Measurements from ENCODE around the gene MOGAT2.

MOGAT2 gene

GRCh38 chr11:75706260-75706729 is 11.3 kb upstream of the MOGAT2 start:
- peak; percentile 84 for ATAC-seq
- H3K4me3 Mint-ChIP-seq: no peak overlapping the region
- H3K36me3 Mint-ChIP-seq: no peaks in the 10 kb centered on the region
- H3K27me3 Mint-ChIP-seq: peaks cover 7% of the 10 kb centered on the region
- peaks cover 14% of the 10 kb centered on the region for H3K4me1 Mint-ChIP-seq
- H3K27ac Mint-ChIP-seq: peak overlapping the region; percentile 43
- no peaks in the 10 kb centered on the region for H3K9me3 Mint-ChIP-seq

DNA sequence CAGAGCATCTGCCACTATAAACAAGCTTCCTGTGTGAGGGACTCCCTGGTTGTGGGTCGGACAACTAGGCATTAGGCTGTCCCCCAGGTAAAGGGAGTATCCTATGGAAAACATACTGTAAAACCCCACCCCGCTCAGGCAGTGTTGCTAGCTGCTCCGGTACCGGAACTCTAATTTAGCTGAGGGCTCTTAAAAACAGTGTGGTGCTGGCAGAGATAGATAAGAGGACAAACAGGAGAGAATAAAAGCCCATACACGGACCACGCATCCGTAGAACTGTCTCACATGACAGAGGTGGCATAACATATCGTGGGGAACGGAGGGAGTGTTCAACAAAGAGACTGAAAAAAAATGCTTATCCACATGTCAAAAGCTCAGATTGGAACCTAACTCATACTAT is 3.4 kb upstream of the MOGAT2 start:
- Mint-ChIP-seq H3K27ac (no peak overlapping the region), H3K4me1 (peaks cover 7% of the 10 kb centered on the region), H3K9me3 (no peaks in the 10 kb centered on the region), H3K36me3 (no peaks in the 10 kb centered on the region), H3K27me3 (no peaks in the 10 kb centered on the region), H3K4me3 (no peak overlapping the region)
- no peak for ATAC-seq

DNA sequence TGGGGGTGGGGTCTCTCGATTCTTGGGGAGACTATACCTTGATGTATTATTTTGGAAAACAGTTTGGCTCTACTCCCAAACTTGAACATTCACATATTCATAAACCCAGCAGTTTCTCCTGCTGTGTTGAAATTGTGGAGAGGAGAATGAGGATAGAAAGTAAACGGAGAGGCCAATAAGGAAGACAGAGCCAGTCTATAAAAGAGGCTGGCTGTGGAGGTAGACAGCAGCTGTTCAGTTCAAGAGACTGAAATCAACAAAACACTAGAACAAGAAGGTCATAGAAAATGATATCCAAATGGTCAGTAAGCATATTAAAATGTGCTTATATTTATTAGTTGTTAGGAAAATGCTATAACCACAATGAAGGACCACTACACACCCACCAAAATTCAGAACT is 1.9 kb upstream of the MOGAT2 start:
- no peaks in the 10 kb centered on the region for H3K36me3 Mint-ChIP-seq
- no peak for ATAC-seq
- H3K9me3 Mint-ChIP-seq: no peaks in the 10 kb centered on the region
- H3K4me1 Mint-ChIP-seq: peaks cover 8% of the 10 kb centered on the region
- H3K4me3 Mint-ChIP-seq: no peak overlapping the region
- H3K27me3 Mint-ChIP-seq: no peaks in the 10 kb centered on the region
- no peak overlapping the region for H3K27ac Mint-ChIP-seq

DNA sequence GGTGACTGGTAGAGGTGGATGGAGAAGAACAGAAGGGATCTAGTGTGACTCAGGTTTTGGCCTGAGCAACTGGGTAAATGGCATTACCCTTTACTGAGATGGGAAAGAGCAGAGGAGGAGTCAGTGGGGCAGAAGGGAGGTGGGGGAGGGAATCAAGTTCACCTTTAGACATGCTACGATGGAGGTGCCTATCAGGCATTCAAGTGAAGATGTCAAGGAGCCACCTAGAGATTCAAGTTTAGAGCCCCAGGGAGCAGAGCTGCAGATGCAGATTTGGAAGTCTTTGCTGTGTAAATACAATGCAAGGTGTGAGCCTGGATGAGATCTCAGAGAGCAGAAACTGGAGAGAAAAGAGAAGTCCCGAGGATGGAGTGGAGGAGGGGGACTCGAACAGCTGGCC is 979 bp upstream of the MOGAT2 start:
- Mint-ChIP-seq H3K36me3 (no peaks in the 10 kb centered on the region), H3K4me3 (no peak overlapping the region), H3K4me1 (peaks cover 8% of the 10 kb centered on the region), H3K27me3 (no peaks in the 10 kb centered on the region), H3K9me3 (no peaks in the 10 kb centered on the region), H3K27ac (no peak overlapping the region)
- ATAC-seq: no peak

DNA sequence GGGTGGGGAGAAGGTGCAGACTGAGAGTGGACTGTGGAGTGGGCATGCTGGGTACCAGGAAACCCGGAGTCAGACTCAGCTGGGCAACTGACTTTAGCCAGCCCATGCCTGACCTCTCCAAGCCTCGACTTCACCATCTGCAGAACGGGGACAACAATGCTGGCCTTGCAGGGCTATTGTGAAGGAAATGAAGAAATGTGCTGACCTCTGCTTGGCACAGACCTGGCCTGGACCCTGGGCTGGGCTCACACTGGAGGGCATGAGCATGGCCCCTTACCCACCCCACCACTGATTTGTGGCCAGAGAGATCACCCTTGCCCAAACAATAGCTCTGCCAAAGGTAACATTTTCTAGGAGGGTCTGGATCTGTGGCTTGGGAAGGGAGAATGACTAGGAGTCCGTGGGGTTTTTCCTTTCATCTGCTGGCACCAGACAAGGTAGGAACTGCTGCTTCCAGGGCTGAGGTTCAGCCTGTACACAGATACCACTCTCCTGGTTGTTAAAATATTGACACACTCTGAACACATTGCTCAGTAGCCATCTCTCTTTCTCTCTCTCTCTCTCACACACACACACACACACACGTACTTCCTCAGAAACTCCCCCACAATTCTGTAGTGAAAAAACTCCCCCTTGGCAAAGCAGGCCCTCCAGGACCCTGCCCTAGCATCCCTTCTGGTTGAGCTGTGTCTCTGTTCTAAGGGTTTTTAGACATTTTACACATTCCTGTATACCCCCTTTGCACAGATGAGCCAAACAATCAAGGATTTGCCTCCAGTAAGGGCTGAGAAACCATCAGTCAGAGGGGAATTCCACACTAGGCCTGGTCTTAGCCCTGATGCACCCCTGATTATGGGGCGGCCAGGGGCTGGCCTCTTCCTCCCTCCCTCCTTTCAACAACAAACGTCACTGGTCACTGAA is 1.0 kb downstream of the MOGAT2 start:
- Mint-ChIP-seq H3K36me3 (no peaks in the 10 kb centered on the region), H3K9me3 (no peaks in the 10 kb centered on the region), H3K27ac (peak overlapping the region; percentile 41), H3K4me1 (peaks cover 15% of the 10 kb centered on the region), H3K27me3 (no peaks in the 10 kb centered on the region), H3K4me3 (no peak overlapping the region)
- peak; percentile 32 for ATAC-seq

DNA sequence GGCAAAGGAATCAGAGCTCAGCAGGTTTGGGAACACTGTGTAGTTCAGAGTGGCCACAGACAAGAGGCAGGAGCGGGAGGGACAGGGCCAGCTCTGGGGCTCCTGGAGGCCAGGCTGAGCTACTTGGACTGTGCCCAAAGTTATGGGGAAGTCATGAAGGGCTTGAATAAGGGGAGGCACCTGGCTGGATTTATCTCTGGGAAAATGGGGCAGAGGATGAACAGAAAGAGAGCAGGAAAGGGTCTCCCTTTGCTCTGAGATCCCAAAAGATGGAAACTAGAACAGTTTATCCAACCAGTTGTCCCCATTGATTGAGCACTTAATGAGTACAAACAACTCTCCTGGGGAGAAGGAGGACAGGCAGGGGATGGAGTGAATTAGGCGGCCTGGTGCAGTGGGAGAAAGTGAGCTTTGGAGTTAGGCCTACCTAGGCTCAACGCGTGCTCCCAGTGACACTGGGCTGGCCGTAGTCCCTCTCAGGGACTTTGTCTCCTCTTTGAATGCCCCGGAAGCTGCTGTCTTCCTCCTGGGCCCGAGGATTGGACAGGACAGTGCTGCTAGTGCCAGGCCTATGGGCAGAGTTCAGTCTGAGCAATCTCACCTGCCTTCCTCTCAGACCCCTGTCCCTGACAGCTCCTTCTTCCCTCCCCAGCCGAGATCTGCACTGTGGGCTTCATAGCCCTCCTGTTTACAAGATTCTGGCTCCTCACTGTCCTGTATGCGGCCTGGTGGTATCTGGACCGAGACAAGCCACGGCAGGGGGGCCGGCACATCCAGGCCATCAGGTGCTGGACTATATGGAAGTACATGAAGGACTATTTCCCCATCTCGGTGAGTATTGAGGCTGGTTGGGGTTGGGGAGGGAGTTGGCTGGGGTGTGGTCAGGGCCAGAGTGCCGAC is 2.0 kb downstream of the MOGAT2 start:
- Mint-ChIP-seq H3K9me3 (no peaks in the 10 kb centered on the region), H3K27me3 (no peaks in the 10 kb centered on the region), H3K4me3 (no peak overlapping the region), H3K36me3 (no peaks in the 10 kb centered on the region), H3K4me1 (peaks cover 15% of the 10 kb centered on the region), H3K27ac (peak overlapping the region; percentile 41)
- no peak for ATAC-seq

- Mint-ChIP-seq H3K27ac (no peak overlapping the region), H3K36me3 (no peaks in the 10 kb centered on the region), H3K27me3 (no peaks in the 10 kb centered on the region), H3K9me3 (no peaks in the 10 kb centered on the region), H3K4me1 (peaks cover 15% of the 10 kb centered on the region), H3K4me3 (no peak overlapping the region)
- ATAC-seq: no peak
Measured at GRCh38 chr11:75720639-75721038, 3.0 kb downstream of the MOGAT2 start.

DNA sequence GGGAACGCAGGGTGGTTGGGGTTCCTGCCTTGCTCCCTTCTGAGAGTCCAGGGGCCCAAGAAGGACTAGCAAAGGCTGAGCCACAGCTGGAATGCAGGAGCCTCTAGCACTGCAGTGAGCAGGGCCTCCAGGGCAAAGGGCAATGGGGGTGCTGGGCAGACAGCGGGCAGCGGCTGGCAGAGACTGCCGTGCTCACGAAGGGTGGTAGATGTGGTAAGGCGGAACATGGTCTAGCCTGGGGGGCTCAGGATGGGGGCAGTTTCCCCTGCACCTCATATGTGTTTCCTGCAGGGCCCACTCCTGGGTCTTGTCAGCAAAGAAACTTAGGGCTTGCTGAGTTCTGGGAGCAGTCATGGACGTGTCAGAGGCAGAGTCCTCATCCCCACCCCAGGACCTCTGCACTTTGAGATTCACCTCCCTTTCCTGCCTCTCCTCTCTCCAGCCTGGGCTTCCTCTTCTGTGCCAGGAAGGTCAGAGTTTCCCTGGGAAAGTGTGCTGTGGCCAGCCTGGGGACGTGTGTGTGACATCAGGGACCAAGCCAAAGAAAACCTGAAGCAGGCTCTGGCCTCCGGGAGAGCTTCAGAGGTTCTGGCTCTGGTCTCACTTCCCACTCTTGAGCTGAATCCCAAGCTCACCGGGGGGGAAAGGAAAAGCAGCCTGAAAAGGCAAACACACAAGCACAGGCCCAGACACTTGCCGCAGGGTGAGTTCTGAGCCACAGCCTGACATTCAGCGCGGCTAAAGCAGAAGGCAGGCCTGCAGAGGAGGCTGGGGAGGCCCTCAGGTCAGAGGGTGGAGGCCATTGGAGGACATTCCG is 4.4 kb downstream of the MOGAT2 start:
- no peak overlapping the region for H3K4me3 Mint-ChIP-seq
- H3K27ac Mint-ChIP-seq: no peak overlapping the region
- H3K36me3 Mint-ChIP-seq: no peaks in the 10 kb centered on the region
- no peak for ATAC-seq
- peaks cover 15% of the 10 kb centered on the region for H3K4me1 Mint-ChIP-seq
- H3K27me3 Mint-ChIP-seq: no peaks in the 10 kb centered on the region
- H3K9me3 Mint-ChIP-seq: no peaks in the 10 kb centered on the region

DNA sequence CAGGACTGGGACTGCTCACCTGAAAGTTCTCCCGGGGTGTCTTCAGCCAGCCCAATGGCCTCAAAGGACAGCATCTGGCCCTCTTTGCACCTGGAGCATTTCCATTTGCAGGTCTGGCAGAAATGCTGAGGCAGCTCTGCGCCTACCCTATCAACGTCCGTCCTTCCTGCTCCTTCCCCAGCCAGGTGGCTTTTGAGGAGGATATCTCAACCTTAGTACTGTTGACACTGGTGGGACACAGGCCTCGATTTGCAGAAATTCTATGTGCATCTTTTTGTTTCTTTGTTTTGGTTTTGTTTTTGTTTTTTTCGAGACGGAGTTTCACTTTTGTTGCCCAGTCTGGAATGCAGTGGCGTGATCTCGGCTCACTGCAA is 5.0 kb downstream of the MOGAT2 start:
- H3K9me3 Mint-ChIP-seq: no peaks in the 10 kb centered on the region
- H3K4me1 Mint-ChIP-seq: peaks cover 15% of the 10 kb centered on the region
- no peak overlapping the region for H3K4me3 Mint-ChIP-seq
- no peaks in the 10 kb centered on the region for H3K36me3 Mint-ChIP-seq
- no peaks in the 10 kb centered on the region for H3K27me3 Mint-ChIP-seq
- H3K27ac Mint-ChIP-seq: no peak overlapping the region
- no peak for ATAC-seq

DNA sequence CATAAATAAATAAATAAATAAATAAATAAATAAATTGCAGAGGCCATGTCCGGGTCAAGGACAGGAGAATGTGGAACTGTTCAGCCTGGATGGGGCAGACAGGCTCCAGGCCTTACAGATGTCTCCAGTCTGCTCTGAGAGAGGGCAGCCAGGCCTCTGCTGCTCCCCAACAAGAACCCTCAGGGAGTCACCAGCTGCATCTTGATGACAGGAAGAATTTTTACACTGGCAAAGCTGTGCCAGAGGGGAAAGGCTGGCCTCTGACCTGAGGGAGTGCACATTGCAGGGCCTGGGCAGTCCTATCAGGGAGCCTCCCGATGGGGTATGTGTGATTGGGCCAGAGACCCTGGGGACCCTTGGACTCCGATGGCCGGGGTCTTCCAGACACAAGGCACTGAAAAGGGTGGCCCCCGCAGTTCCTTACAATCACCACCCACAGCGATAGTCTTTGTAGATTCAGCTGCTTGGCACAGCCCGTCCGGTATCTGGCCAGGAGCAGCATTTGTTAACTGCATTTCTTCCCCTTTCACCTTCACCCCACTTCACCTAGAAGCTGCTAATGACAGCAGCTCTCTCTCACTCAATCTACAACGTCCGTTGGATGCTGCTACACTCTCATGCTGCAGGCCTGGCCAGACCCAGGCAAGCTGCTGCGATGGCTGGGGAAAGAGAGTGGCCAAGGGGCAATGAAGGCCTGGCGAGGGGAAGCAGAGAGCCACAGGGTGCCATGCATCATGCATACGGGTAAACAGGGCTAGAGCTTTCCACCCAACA is 8.1 kb downstream of the MOGAT2 start:
- no peaks in the 10 kb centered on the region for H3K9me3 Mint-ChIP-seq
- no peak overlapping the region for H3K27ac Mint-ChIP-seq
- no peak for ATAC-seq
- peaks cover 7% of the 10 kb centered on the region for H3K4me1 Mint-ChIP-seq
- H3K36me3 Mint-ChIP-seq: no peaks in the 10 kb centered on the region
- no peak overlapping the region for H3K4me3 Mint-ChIP-seq
- H3K27me3 Mint-ChIP-seq: no peaks in the 10 kb centered on the region

DNA sequence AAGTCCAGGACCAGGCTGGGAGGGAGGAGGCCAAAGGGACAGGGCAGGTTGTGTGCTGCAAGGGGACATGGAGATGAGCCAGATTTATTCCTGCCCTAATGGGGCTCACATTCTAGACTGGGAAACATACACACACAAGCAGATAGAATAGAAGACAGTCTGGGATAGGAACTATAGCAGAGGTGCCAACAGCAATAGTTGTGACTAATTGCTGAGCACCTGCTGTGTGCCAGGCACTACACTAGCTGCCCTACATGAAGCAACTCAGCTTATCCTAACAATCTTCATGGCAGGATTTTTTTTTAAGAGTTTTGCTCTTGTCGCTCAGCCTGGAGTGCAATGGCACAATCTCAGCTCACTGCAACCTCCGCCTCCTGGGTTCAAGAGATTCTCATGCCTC is 11.4 kb downstream of the MOGAT2 start:
- Mint-ChIP-seq H3K4me1 (no peaks in the 10 kb centered on the region), H3K4me3 (no peak overlapping the region), H3K36me3 (no peaks in the 10 kb centered on the region), H3K27ac (no peak overlapping the region), H3K27me3 (peaks cover 24% of the 10 kb centered on the region), H3K9me3 (no peaks in the 10 kb centered on the region)
- no peak for ATAC-seq

- Mint-ChIP-seq H3K36me3 (no peaks in the 10 kb centered on the region), H3K9me3 (no peaks in the 10 kb centered on the region), H3K4me3 (no peak overlapping the region), H3K4me1 (no peaks in the 10 kb centered on the region), H3K27me3 (peaks cover 36% of the 10 kb centered on the region), H3K27ac (no peak overlapping the region)
- no peak for ATAC-seq
Measured at GRCh38 chr11:75731095-75731494, 13.5 kb downstream of the MOGAT2 start.

GRCh38 chr11:75733071-75733430 is 15.4 kb downstream of the MOGAT2 start:
- no peak for ATAC-seq
- no peaks in the 10 kb centered on the region for H3K36me3 Mint-ChIP-seq
- H3K4me3 Mint-ChIP-seq: no peak overlapping the region
- H3K27ac Mint-ChIP-seq: no peak overlapping the region
- H3K4me1 Mint-ChIP-seq: no peaks in the 10 kb centered on the region
- peaks cover 36% of the 10 kb centered on the region for H3K27me3 Mint-ChIP-seq
- H3K9me3 Mint-ChIP-seq: no peaks in the 10 kb centered on the region

DNA sequence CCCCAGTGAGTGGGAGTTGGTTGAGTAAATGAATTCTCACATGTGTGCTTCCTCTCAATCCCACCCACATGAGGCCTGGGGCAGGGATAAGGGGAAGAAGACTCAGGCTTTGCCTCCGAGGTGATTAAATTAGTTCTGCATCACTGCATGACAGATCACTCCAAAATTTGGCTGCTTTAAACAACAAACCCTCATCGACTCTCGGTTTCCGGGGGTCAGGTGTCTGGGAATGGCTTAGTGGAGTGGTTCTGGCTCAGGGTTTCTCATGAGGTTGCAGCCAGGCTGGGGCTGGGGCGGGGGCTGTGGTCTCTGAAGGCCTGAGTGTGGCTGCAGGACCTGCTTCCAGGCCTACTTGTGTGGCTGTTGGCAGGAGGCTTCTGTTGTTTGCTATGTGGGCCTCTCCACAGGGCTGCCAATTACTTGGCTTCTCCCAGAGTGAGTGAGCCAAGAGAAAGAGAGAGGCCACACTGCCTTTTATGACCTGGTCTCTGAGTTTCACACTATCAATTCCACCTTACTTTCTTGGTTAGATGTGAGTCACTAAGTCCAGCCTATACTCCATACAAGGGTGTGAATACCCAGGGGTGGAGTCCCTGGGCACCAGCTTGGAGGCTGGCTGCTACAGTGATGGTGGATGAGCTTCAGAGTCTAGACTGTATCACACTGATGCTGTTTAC is 15.9 kb downstream of the MOGAT2 start:
- Mint-ChIP-seq H3K9me3 (no peaks in the 10 kb centered on the region), H3K27ac (no peak overlapping the region), H3K4me1 (no peaks in the 10 kb centered on the region), H3K36me3 (no peaks in the 10 kb centered on the region), H3K27me3 (peaks cover 36% of the 10 kb centered on the region), H3K4me3 (no peak overlapping the region)
- ATAC-seq: peak; percentile 41
